Neuronal stem cell (in vitro differentiated cells): Measurements from ENCODE around the gene PHACTR3.
A peak's percentile ranks its signal among the peaks of the same experiment; 100 is the strongest.

Experiments used
- DNase-seq: peaks from one replicate; pipeline ENCODE4 v3.0.0-alpha.2; 2013; ENCODE audit warnings: low spot score
- H2AFZ ChIP-seq: one replicate; pipeline ENCODE4 v1.6.1; 2013; ENCODE audit warnings: mild to moderate bottlenecking, low read length, inconsistent platforms
- H2AK5ac ChIP-seq: 2 replicates; pipeline ENCODE4 v1.6.1; 2013; ENCODE audit warnings: low read depth, mild to moderate bottlenecking, inconsistent platforms, low read length, moderate library complexity, mixed read lengths
- H2BK120ac ChIP-seq: 2 replicates; pipeline ENCODE4 v1.6.1; 2013; ENCODE audit warnings: low read depth, mild to moderate bottlenecking, inconsistent platforms, low read length, moderate library complexity, mixed read lengths
- H2BK12ac ChIP-seq: one replicate; pipeline ENCODE4 v1.6.1; 2013; ENCODE audit warnings: low read length, inconsistent platforms
- H2BK15ac ChIP-seq: 2 replicates; pipeline ENCODE4 v1.6.1; 2013; ENCODE audit warnings: mild to moderate bottlenecking, low read length, inconsistent platforms, mixed read lengths
- H2BK5ac ChIP-seq: one replicate; pipeline ENCODE4 v1.6.1; 2013; ENCODE audit warnings: inconsistent platforms, mild to moderate bottlenecking, low read length, moderate library complexity
- H3K14ac ChIP-seq: one replicate; pipeline ENCODE4 v1.6.1; 2013; ENCODE audit warnings: low read length, inconsistent platforms
- H3K18ac ChIP-seq: 2 replicates; pipeline ENCODE4 v1.6.1; 2013; ENCODE audit warnings: low read length, inconsistent platforms
- H3K23ac ChIP-seq: 2 replicates; pipeline ENCODE4 v1.6.1; 2013; ENCODE audit warnings: low read depth, mild to moderate bottlenecking, mixed read lengths, low read length, inconsistent platforms; ENCODE audit not compliant: poor library complexity
- H3K27ac ChIP-seq: replicated peaks from 3 replicates; pipeline ENCODE4 v1.5.1; 2013; ENCODE audit warnings: low read length, inconsistent platforms
- H3K27me3 ChIP-seq, 3 experiments: 2 replicates each; pipeline ENCODE4 v1.6.1; 2013; ENCODE audit warnings: low read length in 3 of 3, mild to moderate bottlenecking in 2 of 3, inconsistent platforms in 1 of 3, low read depth in 1 of 3, mixed read lengths in 1 of 3, moderate library complexity in 1 of 3; ENCODE audit not compliant: control insufficient read depth in 3 of 3, insufficient read depth in 3 of 3
- H3K36me3 ChIP-seq, 2 donors: replicated peaks in 1 of 2; 2 replicates each; pipeline ENCODE4 v1.6.1; 2013; ENCODE audit warnings: low read length in 2 of 2; ENCODE audit not compliant: control insufficient read depth in 2 of 2, insufficient read depth in 2 of 2
- H3K4ac ChIP-seq: 2 replicates; pipeline ENCODE4 v1.6.1; 2013; ENCODE audit warnings: inconsistent platforms, mild to moderate bottlenecking, low read length, moderate library complexity
- H3K4me1 ChIP-seq, 2 donors: 1 replicate in 1 of 2; 2 replicates in 1 of 2; pipeline ENCODE4 v1.6.1; 2013; ENCODE audit warnings: low read length in 2 of 2, low read depth in 1 of 2; ENCODE audit not compliant: control insufficient read depth in 2 of 2, insufficient read depth in 1 of 2
- H3K4me2 ChIP-seq: one replicate; pipeline ENCODE4 v1.6.1; 2013; ENCODE audit warnings: mild to moderate bottlenecking, low read length, inconsistent platforms; ENCODE audit not compliant: insufficient read depth, poor library complexity, severe bottlenecking
- H3K4me3 ChIP-seq, 2 donors: 2 replicates each; pipeline ENCODE4 v1.5.1; 2013; ENCODE audit warnings: low read length in 2 of 2, mild to moderate bottlenecking in 2 of 2, inconsistent platforms in 1 of 2, moderate library complexity in 1 of 2
- H3K79me1 ChIP-seq: one replicate; pipeline ENCODE4 v1.6.1; 2013; ENCODE audit warnings: low read depth, mild to moderate bottlenecking, inconsistent platforms, low read length, moderate library complexity
- H3K9ac ChIP-seq: one replicate; pipeline ENCODE4 v1.6.1; 2013; ENCODE audit warnings: mild to moderate bottlenecking, low read depth, low read length, inconsistent platforms; ENCODE audit not compliant: poor library complexity
- H3K9me3 ChIP-seq, 2 donors: replicated peaks in 1 of 2; 2 replicates each; pipeline versions ENCODE3 to v1.6.1; 2013; ENCODE audit warnings: low read length in 2 of 2, mild to moderate bottlenecking in 2 of 2, inconsistent platforms in 1 of 2, low read depth in 1 of 2, mixed read lengths in 1 of 2, moderate library complexity in 1 of 2; ENCODE audit not compliant: control insufficient read depth in 2 of 2, insufficient read depth in 1 of 2
- H4K8ac ChIP-seq: one replicate; pipeline ENCODE4 v1.6.1; 2013; ENCODE audit warnings: low read depth, mild to moderate bottlenecking, inconsistent platforms, low read length, moderate library complexity
- H4K91ac ChIP-seq: one replicate; pipeline ENCODE4 v1.6.1; 2013; ENCODE audit warnings: low read length, low read depth, mild to moderate bottlenecking, inconsistent platforms; ENCODE audit not compliant: poor library complexity
- WGBS, 2 donors: extraction: QIAGEN DNeasy Blood & Tissue Kit; methylation state at CpG; one replicate each; pipeline ENCODE4 v1.1.7; 2013; ENCODE audit warnings: missing lambda C conversion rate in 2 of 2, mixed read lengths in 1 of 2; ENCODE audit not compliant: insufficient read length in 2 of 2, insufficient replicate concordance in 1 of 2; ENCODE audit errors: extremely low coverage in 2 of 2; 5-methylcytosine and 5-hydroxymethylcytosine counted together

The PHACTR3 gene

DNA sequence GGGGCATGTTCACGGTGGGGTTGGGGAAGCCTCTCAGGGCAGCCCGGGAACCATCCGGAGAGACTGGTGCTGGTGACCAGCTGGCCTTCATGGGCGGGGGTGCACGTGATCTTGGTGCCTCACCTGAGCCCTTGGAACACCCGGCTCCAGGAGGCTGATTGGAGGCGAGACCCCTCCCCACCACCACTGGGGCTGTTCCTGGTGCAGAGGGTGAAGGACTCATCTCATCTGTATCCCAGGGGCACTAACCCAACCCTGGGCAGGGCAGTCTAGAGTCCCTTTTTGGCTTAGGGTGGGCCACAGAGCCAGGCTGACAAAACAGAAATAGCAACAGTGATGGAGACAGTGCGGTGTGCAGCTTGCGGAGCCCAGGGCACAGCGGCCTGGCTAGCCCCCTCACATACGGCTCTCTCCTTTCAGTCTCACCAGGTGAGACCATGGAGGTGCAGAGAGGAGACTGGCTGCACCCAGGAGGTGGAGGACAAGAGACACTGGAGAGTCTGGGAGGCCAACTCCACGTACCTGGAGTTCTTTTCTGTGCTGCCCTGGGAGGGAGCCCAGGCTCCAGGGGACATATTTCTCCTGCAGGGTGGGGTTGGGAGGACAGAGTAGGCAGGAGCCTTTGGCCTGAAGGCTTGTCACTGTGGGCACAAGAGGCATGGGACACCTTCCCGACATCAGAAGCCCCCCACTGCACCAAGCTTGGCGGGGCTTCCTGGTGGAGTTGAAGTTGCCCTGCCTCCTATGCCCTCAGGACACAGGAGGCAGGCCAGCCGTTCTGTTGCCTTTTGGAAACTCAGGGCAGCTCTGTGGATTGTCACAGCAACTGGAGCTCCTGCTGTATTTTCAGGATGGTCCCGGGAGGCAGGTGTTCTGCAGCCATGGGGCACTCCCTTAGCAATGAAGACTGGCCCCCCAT, 223.1 kb downstream of the PHACTR3 start:
- H3K18ac ChIP-seq = peak overlapping the region; percentile 5
- no peak overlapping the region for H4K8ac ChIP-seq
- no peak overlapping the region for H2BK5ac ChIP-seq
- no peak overlapping the region for H3K4me2 ChIP-seq
- H3K4me1 ChIP-seq = peaks cover 0 to 5% of the 10 kb centered on the region in 2 donors
- no peak overlapping the region for H2BK15ac ChIP-seq
- no peak overlapping the region for H4K91ac ChIP-seq
- H3K9ac ChIP-seq = no peak overlapping the region
- H3K27me3 ChIP-seq = peaks cover 0 to 18% (median 0%) of the 10 kb centered on the region in 3 experiments
- no peak for DNase-seq
- H3K27ac ChIP-seq = no peak overlapping the region
- no peak overlapping the region for H3K4ac ChIP-seq
- H2BK120ac ChIP-seq = no peak overlapping the region
- no peaks in the 10 kb centered on the region for H3K79me1 ChIP-seq
- no peak overlapping the region for H3K23ac ChIP-seq
- H2AK5ac ChIP-seq = no peak overlapping the region
- no peak overlapping the region for H2AFZ ChIP-seq
- no peaks in the 10 kb centered on the region for H3K36me3 ChIP-seq
- WGBS, 2 donors = no CpG with 5 or more reads among the region's 16 CpGs
- H3K4me3 ChIP-seq = no peak overlapping the region
- H3K14ac ChIP-seq = no peak overlapping the region
- no peaks in the 10 kb centered on the region for H3K9me3 ChIP-seq
- no peak overlapping the region for H2BK12ac ChIP-seq

DNA sequence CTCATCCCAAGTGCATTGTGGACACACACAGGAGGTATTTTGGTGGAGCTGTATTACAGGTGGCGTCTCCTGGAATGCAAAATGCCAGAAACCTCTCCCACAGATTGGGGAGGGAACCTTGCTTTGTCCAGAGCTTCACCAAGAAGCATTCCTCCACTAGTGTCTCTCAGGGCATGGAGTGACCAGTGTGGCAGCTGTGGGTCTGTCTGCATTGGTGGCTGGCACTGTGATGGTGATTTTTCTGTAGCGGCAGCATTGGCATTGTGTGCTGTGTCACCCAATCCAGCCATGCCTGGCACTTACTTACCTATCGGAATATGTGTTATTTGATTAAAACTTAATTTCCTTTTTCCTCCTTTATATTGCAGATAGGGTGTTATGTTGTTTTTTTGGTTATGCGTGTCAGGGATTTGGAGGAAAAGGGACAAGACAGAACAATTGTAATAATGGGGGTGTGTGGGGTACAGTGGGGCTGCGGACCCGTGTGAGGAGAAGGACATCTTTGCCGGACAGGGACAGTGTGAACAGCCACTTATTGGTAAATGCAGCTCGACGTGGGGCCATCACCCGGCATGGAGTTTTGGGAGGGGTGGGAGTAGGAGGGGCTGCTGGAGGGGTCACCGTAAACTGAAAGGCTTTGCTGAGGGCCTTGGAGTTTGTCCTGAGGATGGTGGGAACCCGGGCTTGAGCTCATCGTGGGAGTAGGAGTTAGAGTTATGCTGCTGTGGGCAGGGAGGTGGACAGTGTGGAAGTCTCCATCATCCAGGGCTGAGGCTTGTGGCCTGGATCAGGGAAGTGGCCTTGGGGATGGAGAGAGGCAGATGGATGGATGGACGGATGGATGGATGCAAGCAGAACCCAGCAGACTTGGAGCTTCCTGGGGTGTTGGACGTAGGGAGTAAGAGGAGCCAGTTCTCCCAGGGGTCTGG, 224.0 kb downstream of the PHACTR3 start:
- Histone ChIP-seq H3K79me1 (no peaks in the 10 kb centered on the region), H3K36me3 (no peaks in the 10 kb centered on the region), H2AK5ac (no peak overlapping the region), H2BK15ac (no peak overlapping the region), H2BK5ac (no peak overlapping the region), H3K14ac (no peak overlapping the region), H3K9ac (no peak overlapping the region), H4K91ac (no peak overlapping the region), H3K23ac (no peak overlapping the region), H4K8ac (no peak overlapping the region), H2BK120ac (no peak overlapping the region), H3K4me1 (peaks cover 0 to 5% of the 10 kb centered on the region in 2 donors), H3K9me3 (no peaks in the 10 kb centered on the region), H3K27me3 (peaks cover 0 to 23% (median 0%) of the 10 kb centered on the region in 3 experiments), H3K4me3 (no peak overlapping the region), H3K4me2 (no peak overlapping the region), H3K4ac (no peak overlapping the region), H2BK12ac (no peak overlapping the region), H3K27ac (no peak overlapping the region), H2AFZ (no peak overlapping the region), H3K18ac (peak overlapping the region; percentile 11)
- DNase-seq = no peak
- WGBS, 2 donors = no CpG with 5 or more reads among the region's 15 CpGs

DNA sequence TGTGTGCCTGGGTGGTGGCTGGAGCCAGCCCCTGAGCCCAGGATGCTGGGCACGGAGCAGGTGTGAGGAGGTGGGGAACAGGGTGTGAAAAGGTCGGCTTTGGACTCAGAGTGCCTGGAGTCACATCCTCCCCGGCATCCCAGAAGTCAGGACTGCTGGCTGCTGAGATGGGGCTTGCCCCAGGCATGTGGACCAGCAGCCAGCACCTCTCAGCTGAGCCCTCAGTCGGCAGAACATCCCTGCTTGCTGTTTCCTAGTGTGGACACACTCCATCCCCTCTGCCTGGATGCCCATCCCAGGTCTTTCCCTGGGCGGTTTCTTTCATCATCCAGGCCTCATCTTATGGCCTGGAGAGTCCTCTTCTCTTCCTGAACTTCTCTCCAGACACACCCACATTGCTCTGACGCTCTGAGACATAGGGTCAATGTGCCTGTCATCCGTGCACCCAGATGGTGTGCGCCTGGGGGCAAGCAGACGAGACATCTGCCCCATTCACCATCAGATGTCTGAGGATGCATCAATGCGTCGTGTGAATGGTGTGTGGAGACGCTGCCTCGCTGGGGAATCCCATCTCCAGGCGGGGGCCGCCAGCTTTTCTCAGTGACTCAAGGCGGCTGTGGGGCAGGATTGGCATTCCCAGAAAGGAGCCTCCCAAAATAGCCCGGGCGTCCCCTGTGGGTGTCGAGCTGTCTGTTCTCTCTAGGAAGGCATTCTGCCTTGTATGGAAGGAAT, 224.9 kb downstream of the PHACTR3 start:
- Histone ChIP-seq H3K27me3 (peaks cover 0 to 27% (median 0%) of the 10 kb centered on the region in 3 experiments), H3K36me3 (no peaks in the 10 kb centered on the region), H2BK120ac (no peak overlapping the region), H3K79me1 (no peaks in the 10 kb centered on the region), H3K9me3 (no peaks in the 10 kb centered on the region), H2AFZ (no peak overlapping the region), H3K14ac (no peak overlapping the region), H2AK5ac (no peak overlapping the region), H3K27ac (no peak overlapping the region), H3K4me2 (no peak overlapping the region), H3K4ac (no peak overlapping the region), H3K4me3 (no peak overlapping the region), H3K18ac (peak overlapping the region; percentile 11), H2BK15ac (no peak overlapping the region), H4K8ac (no peak overlapping the region), H2BK12ac (no peak overlapping the region), H3K23ac (no peak overlapping the region), H2BK5ac (no peak overlapping the region), H3K9ac (peak overlapping the region; percentile 60), H3K4me1 (peaks cover 0 to 5% of the 10 kb centered on the region in 2 donors), H4K91ac (no peak overlapping the region)
- DNase-seq = no peak
- no CpG with 5 or more reads among the region's 19 CpGs for WGBS, 2 donors
